Measurements from ENCODE around the gene USP6NL.

Gene USP6NL

GRCh38 chr10:11504566-11505285, 106.7 kb downstream of the USP6NL start:
- Histone ChIP-seq H3K36me3 (ENCODE audit: insufficient read depth, low read length) (peaks cover 19% of the 10 kb centered on the region; the same call in 1 of the 2 replicates), H3F3A (ENCODE audit: low read depth) (no peaks in the 10 kb centered on the region), H3K4me2 (ENCODE audit: low read depth, low read length, poor library complexity, severe bottlenecking) (no peak overlapping the region), H3K27me3 (ENCODE audit: insufficient read depth, low read length, poor library complexity, severe bottlenecking) (no peaks in the 10 kb centered on the region), H4K20me1 (ENCODE audit: insufficient read depth, low read length, poor library complexity, severe bottlenecking) (no peaks in the 10 kb centered on the region), H3K9me2 (replicated peaks; ENCODE audit: low read depth, low read length) (no peaks in the 10 kb centered on the region), H3K9me3 (ENCODE audit: insufficient read depth, low read depth, low read length) (no peaks in the 10 kb centered on the region), H3K4me1 (ENCODE audit: insufficient read depth, low read length, poor library complexity, severe bottlenecking) (peaks cover 6% of the 10 kb centered on the region), H3K79me2 (ENCODE audit: insufficient read depth, low read length) (no peaks in the 10 kb centered on the region), H3K9ac (ENCODE audit: low read depth, low read length, poor library complexity, severe bottlenecking) (no peak overlapping the region), H2AFZ (ENCODE audit: low read length) (no peak overlapping the region), H3K4me3 (ENCODE audit: low read length, poor library complexity, severe bottlenecking) (no peak overlapping the region)
- TF ChIP-seq EZH2phosphoT487 (IDR thresholded peaks at IDR 0.05; ENCODE audit: borderline replicate concordance), result no peak
- TF ChIP-seq, protein P1, sequence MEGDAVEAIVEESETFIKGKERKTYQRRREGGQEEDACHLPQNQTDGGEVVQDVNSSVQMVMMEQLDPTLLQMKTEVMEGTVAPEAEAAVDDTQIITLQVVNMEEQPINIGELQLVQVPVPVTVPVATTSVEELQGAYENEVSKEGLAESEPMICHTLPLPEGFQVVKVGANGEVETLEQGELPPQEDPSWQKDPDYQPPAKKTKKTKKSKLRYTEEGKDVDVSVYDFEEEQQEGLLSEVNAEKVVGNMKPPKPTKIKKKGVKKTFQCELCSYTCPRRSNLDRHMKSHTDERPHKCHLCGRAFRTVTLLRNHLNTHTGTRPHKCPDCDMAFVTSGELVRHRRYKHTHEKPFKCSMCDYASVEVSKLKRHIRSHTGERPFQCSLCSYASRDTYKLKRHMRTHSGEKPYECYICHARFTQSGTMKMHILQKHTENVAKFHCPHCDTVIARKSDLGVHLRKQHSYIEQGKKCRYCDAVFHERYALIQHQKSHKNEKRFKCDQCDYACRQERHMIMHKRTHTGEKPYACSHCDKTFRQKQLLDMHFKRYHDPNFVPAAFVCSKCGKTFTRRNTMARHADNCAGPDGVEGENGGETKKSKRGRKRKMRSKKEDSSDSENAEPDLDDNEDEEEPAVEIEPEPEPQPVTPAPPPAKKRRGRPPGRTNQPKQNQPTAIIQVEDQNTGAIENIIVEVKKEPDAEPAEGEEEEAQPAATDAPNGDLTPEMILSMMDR (conservative IDR thresholded peaks at IDR 0.05; ENCODE audit: low read length), result no peak

DNA sequence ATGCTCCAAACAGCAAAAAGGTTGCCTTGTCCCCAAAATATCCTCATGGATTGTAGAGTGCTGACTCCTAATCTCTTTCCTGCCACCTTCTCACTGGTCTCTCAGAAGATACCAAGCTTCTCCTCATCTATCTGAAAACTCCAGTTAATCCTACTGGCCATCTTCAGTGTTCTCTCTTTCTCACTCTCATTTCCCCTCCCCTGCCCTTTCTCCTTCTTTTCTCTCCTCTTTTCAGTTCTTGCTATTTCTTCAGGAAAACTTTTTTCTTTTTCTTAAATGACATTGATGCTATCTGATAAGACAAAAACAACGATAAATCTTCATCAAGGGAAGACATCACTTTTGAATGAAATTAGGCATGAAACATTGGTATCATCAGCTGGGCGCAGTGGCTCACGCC, 109.8 kb downstream of the USP6NL start:
- no peaks in the 10 kb centered on the region for H3F3A ChIP-seq (ENCODE audit: low read depth)
- no peaks in the 10 kb centered on the region for H3K9me3 ChIP-seq (ENCODE audit: insufficient read depth, low read depth, low read length)
- H3K9me2 ChIP-seq (replicated peaks; ENCODE audit: low read depth, low read length), result no peaks in the 10 kb centered on the region
- H3K36me3 ChIP-seq (ENCODE audit: insufficient read depth, low read length), result peaks cover 24% of the 10 kb centered on the region; the same call in 1 of the 2 replicates
- H3K4me3 ChIP-seq (ENCODE audit: low read length, poor library complexity, severe bottlenecking), result no peak overlapping the region
- TF ChIP-seq, protein P1 (conservative IDR thresholded peaks at IDR 0.05; ENCODE audit: low read length), result no peak
- no peak for TF ChIP-seq EZH2phosphoT487 (IDR thresholded peaks at IDR 0.05; ENCODE audit: borderline replicate concordance)
- no peaks in the 10 kb centered on the region for H3K27me3 ChIP-seq (ENCODE audit: insufficient read depth, low read length, poor library complexity, severe bottlenecking)
- no peak overlapping the region for H2AFZ ChIP-seq (ENCODE audit: low read length)
- H3K9ac ChIP-seq (ENCODE audit: low read depth, low read length, poor library complexity, severe bottlenecking), result no peak overlapping the region
- no peaks in the 10 kb centered on the region for H4K20me1 ChIP-seq (ENCODE audit: insufficient read depth, low read length, poor library complexity, severe bottlenecking)
- no peaks in the 10 kb centered on the region for H3K79me2 ChIP-seq (ENCODE audit: insufficient read depth, low read length)
- H3K4me1 ChIP-seq (ENCODE audit: insufficient read depth, low read length, poor library complexity, severe bottlenecking), result peaks cover 7% of the 10 kb centered on the region
- H3K4me2 ChIP-seq (ENCODE audit: low read depth, low read length, poor library complexity, severe bottlenecking), result no peak overlapping the region

DNA sequence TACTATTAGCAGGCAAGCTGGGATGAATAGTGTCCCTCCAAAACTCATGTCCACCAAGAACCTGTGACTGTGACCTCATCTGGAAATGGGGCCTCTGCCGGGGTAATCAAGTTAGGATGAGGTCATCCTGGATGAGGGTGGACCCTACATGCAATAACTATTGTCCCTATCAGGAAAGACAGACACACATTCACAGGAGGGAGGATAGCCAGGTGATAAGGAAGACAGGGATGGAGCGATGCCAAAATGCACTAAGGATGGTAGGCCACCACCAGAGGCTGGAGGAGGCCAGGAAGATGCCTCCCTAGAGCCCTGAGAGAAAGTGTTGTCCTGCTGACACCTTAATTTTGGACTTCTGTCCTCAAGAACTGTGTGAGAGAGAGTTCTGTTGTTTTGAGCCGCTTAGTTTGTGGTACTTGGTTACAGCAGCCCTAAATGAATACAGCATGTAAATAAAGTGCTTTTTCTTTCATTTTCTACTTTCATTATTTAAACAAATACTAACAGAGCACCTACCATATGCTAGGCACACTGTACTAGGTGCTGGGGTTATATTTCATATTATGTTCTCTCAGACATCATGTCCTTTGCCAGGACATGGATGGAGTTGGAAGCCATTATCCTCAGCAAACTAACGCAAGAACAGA, 111.9 kb downstream of the USP6NL start:
- TF ChIP-seq EZH2phosphoT487 (IDR thresholded peaks at IDR 0.05; ENCODE audit: borderline replicate concordance), result no peak
- TF ChIP-seq, protein P1 (conservative IDR thresholded peaks at IDR 0.05; ENCODE audit: low read length), result no peak
- Histone ChIP-seq H3K4me3 (ENCODE audit: low read length, poor library complexity, severe bottlenecking) (no peak overlapping the region), H3K4me1 (ENCODE audit: insufficient read depth, low read length, poor library complexity, severe bottlenecking) (peaks cover 7% of the 10 kb centered on the region), H3K9ac (ENCODE audit: low read depth, low read length, poor library complexity, severe bottlenecking) (no peak overlapping the region), H3K9me2 (replicated peaks; ENCODE audit: low read depth, low read length) (no peaks in the 10 kb centered on the region), H3K9me3 (ENCODE audit: insufficient read depth, low read depth, low read length) (no peaks in the 10 kb centered on the region), H3F3A (ENCODE audit: low read depth) (no peaks in the 10 kb centered on the region), H4K20me1 (ENCODE audit: insufficient read depth, low read length, poor library complexity, severe bottlenecking) (no peaks in the 10 kb centered on the region), H2AFZ (ENCODE audit: low read length) (no peak overlapping the region), H3K4me2 (ENCODE audit: low read depth, low read length, poor library complexity, severe bottlenecking) (no peak overlapping the region), H3K27me3 (ENCODE audit: insufficient read depth, low read length, poor library complexity, severe bottlenecking) (no peaks in the 10 kb centered on the region), H3K36me3 (ENCODE audit: insufficient read depth, low read length) (peaks cover 24% of the 10 kb centered on the region; the same call in 1 of the 2 replicates), H3K79me2 (ENCODE audit: insufficient read depth, low read length) (no peaks in the 10 kb centered on the region)
